ENCODE results near the gene CFDP1.
A peak's percentile ranks its signal among the peaks of the same experiment; 100 is the strongest.
"Not testable (repeated sequence)": the region's sequence is repeated elsewhere in the genome, so short reads cannot be mapped to it uniquely, and the experiment has no call there.

The CFDP1 gene

GRCh38 chr16:75293772-75294171 is 139.5 kb downstream of the CFDP1 start:
- no peak for DNase-seq (ENCODE audit: low read depth in 2 of 2)

- no peak for DNase-seq (ENCODE audit: low read depth in 2 of 2)
These were observed 140.1 kb downstream of the CFDP1 start for GRCh38 chr16:75293173-75293572.

GRCh38 chr16:75292691-75293090 is 140.6 kb downstream of the CFDP1 start:
- DNase-seq (ENCODE audit: low read depth in 2 of 2): no peak

DNA sequence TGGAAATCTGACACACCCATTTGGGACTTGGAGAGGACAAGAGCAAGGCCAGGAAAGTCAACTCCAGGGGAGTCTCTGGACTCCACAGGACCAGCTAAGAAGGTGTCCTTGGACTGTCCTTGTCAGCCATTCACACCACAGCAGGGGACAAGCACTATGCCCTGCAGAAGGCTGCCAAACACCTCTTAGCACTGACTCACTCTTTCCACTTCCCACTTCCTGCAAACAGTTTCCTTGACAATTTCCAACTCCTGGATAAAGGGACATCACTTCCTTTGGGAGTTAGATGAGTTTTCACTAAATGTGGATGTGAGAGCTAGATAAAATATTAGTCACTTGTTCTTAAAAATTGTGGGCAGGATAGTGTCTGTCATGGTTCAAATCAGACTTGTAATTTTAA is 144.1 kb downstream of the CFDP1 start:
- no peak for DNase-seq (ENCODE audit: low read depth in 2 of 2)

DNA sequence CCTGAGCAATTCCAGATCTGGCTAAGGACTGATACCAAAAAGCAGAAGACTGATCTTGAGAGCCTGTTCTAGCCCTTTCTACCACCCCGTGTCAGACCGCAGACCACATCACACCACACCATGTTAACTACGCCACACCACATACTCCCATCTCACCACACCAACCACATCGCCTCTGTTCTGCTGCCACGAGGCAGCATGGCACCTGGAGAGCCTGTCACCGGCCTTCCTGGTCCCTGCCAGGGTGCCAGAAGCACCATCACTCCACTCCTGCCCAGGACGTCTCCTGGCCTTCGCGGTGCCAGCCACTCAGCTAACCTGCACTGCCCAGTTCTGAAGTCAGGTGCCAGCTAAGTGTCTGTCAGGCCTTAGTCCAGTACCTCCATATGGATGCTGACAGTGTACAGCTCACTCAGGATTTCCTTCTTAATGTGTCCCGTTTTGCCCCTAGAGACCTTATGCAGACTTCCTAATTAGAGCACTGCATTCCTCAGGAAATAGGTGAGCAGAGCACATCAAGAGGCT is 144.6 kb downstream of the CFDP1 start:
- DNase-seq (ENCODE audit: low read depth in 2 of 2): peak; percentile 54 to 58

DNA sequence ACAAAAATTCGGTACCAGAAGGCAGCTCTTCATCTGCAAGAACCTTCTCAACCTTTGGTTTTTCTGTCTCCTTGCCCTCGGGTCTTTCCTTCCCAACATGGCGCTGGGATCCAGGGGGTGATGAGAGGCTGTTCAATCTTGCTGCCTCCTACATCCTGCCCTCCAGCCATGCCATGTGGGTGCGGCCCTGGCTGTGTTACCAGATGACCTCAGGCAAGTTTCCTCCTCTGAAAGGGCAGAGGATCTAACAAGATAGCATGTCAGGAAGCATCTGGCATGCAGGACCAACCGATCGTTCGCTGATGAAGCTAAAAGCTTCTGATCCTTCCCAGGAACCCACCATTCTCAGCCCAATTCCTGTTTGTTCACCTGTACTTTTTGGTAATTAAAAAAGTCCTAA is 145.1 kb downstream of the CFDP1 start:
- DNase-seq (ENCODE audit: low read depth in 2 of 2): no peak

GRCh38 chr16:75287708-75288107 is 145.6 kb downstream of the CFDP1 start:
- DNase-seq (ENCODE audit: low read depth in 2 of 2): no peak

GRCh38 chr16:75286389-75286788 is 146.9 kb downstream of the CFDP1 start:
- no peak for DNase-seq (ENCODE audit: low read depth in 2 of 2)

DNA sequence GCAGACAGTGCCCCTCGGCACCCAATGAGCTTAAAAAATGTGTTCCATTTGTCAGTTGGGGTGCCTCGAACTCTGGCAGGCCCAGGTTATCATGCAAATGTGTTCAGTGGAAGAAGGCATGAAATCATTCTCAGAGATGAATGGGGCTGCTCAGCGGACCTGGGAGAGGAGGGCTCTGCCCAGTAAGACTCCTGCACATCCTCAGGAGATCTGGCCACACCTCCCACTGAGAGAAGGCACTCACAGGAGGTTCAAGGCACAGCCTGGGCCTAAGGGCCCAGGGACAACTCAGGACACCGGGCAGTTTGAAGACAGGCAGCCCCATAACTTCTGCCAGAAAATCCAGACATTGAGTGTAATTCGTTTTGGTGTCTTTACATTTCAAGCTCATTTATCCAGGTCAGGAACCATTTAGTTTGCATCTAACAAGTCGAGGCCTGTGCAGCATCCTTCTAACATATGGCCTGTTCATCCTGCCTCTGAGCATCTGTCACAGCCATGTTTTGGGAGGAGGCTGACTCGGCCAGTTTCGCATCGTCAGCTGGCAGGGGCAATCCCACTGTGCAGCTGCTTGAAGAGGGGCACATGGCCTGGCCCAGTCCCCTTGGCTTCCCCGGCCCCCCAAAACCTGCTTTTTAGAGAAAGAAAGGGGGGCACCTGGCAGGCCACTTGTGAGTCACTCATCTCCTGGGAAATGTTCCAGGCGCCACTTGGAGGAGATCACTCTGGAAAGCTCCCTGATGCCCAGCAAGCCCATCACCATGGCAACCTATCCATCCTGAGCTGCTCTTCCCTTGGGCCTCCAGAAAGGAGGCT is 150.6 kb downstream of the CFDP1 start:
- no peak for DNase-seq (ENCODE audit: low read depth in 2 of 2)

GRCh38 chr16:75281826-75282225 is 151.5 kb downstream of the CFDP1 start:
- no peak for DNase-seq (ENCODE audit: low read depth in 2 of 2)

DNA sequence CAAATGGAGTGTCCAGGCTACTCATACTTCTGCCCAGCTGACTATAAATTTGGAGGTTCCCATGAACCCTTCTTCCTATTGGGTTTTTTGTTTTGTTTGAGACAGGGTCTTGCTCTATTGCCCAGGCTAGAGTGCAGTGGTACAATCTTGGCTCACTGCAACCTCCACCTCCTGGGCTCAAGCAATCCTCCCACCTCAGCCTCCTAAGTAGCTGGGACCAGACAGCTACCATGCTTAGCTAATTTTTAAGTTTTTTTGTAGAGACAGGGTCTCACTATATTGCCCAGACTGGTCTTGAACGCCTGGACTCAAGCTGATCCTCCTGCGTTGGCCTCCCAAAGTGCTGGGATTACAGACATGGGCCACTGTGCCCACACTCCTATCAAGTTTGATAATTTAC is 152.3 kb downstream of the CFDP1 start:
- DNase-seq (ENCODE audit: low read depth in 2 of 2): not testable (repeated sequence)

GRCh38 chr16:75280331-75280804 is 152.9 kb downstream of the CFDP1 start:
- no peak for DNase-seq (ENCODE audit: low read depth in 2 of 2)

DNA sequence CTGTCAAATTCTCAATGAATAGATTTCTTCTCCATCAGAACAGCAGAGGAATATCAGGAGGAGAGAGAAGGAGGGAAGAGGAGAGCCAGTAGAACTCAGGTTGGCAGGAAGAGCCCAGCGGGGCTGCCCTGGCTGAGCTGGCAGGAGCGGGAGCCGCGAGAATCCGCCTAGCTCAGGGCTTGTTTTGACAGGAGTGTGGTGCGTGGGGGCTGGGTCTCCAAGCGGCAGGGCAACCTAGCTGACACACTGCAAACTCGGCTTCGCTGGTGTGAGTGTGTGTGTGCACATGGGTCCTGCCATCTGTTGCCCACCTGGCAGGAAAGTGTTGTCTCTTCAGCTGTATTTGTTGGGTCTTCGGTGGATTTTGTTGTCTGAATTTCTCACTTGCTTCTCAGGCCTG is 154.0 kb downstream of the CFDP1 start:
- DNase-seq (ENCODE audit: low read depth in 2 of 2): no peak

DNA sequence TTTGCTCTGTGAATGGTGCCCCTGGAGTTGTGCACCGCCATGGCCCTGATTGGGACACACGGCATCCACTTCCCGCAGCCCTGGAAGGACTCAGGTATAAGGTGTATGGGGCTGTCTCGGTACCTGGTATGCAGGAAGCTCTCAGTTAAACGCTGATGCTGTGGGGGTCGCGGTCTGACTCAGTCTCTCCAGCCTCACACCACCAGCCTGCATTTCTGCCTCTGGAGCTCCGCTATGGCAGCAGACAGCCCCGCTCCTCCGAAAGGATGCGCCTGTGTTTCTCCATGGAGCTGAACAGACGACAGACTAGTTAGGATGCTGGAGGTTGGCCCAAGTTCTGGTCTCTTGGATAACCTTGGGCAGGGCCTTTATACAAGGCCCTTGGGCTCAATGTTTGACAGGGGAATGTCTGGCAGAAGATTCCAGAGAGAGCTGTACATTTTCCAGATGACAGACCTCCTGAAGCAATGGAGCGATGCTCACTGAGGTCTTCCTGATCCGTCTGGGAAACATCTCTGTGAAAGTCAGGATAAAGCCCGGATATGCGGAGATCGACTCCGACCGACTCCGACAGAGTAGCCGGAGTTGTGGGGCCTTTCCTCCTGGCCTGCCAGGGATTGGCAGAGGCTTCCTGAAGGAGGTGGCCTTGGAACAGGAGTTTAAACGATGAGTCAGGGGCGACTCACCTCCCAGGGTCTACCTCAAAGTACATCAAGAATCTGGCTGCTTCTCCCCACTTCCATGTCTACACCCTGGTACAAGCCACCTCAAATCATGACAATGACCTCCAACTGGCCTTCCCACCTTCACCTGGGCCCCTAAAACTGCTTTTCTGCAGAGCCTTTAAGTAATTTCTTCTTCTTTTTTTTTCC is 160.0 kb downstream of the CFDP1 start:
- DNase-seq (ENCODE audit: low read depth in 2 of 2): no peak

DNA sequence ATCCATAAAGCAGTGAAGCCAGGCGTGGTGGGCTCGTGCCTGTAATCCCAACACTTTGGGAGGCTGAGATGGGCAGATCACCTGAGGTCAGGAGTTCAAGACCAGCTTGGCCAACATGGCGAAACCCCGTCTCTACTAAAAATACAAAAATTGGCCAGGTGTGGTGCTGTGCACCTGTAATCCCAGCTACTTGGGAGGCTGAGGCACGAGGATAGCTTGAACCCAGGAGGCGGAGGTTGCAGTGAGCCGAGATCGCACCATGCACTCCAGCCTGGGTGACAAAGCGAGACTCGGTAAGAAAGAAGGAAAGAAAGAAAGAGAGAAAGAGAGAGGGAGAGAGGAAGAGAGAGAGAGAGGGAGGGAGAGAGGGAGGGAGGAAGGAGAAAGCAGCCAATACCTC is 160.7 kb downstream of the CFDP1 start:
- DNase-seq (ENCODE audit: low read depth in 2 of 2): not testable (repeated sequence)

DNA sequence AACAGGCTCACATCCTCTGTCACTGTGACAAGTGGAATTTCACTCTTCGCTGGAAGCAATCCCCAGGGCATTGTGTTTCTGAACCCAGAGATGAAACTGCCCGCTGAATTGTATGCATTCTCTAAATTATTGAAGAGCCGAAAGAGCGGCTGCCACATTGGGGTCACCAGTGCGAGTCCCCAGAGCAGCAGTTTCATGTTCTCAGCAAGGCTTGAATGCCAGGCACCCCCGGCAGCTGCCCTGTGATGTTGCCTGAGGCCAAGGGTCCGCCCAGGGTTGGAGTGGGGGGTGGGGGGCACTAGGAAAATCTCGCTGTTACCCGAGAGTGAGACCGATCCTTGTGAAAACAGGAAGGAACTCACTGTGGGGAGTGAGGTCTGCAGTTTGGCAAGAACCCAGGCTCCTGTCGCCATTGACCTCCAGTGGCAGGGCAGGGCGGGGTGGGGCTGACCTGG is 161.2 kb downstream of the CFDP1 start:
- no peak for DNase-seq (ENCODE audit: low read depth in 2 of 2)

- no peak for DNase-seq (ENCODE audit: low read depth in 2 of 2)
These were observed 161.7 kb downstream of the CFDP1 start for GRCh38 chr16:75271441-75272096.

GRCh38 chr16:75269358-75269757 is 163.9 kb downstream of the CFDP1 start:
- DNase-seq (ENCODE audit: low read depth in 2 of 2): not testable (repeated sequence)

DNA sequence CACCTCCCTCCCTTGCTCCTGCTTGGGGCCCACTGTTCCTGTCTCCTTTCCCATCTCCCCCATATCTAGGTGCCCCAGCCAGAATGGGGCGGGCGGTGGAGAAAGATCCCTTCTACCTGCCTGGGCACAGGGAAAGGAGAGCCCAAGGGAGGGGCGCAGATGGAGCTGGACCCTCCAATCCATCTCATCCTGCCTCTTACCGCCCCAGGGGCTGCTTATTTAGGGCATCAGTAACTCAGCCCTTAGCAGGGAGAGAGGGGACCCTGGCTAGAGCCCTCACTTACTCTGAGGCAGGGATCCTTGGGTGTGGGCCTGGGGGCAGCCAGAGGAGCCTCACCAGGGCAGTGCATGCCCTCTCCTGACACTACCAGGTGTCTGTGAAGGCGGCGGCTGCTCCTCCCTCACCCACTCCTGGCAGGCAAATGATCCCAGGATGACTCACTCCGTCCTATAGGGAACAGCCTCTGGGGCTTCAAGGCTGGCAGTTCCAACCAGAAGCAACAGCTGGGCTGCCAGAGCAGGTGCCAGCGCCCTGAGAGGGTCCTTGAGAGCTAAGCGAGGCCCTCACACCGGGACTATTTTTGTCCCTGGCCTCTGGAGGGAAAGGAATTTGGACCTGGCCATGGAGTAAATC is 165.6 kb downstream of the CFDP1 start:
- DNase-seq (ENCODE audit: low read depth in 2 of 2): no peak

DNA sequence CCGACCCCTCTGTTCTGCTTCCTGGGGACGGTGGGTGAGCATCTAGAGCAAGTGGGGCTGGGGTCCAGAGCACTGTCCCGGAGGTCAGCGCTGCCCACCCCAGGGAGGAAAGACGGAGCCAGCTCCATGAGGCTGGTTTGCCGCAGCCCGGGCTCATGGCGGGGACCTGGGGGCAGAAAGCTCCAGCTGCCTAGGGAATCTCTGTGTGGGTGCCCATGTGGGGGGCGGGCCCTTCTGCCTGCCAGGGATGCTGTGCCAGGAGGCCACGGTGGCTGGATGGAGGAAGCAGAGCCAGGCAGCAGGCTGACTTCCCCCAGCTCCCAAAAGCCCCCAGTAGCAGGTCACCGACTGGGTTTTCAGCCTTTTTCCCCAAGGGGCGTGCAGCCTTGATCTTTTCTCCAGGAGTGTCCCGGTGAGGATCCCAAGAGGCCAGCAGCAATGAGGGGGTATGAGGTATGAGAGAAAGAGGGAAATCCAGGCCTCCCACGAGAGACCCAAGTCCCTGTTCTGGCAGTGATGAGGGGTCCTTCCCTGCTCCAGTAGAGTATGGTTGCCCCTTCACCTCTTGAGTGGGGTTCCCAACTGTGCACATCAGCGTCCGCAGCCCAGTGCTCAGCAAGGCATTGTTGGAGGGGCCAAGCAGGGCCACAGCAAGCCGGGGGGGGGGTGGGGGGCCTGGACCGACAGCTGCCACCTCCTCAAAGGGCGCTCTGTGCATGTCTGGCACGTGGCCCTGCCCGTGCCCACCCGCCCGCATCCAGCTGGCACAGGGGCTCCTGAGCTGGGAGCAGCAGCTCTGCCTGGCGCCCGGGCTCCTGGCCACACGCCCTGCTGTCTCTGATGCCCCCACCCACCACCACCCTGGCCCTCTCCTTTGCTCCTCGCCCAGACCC is 166.3 kb downstream of the CFDP1 start:
- DNase-seq (ENCODE audit: low read depth in 2 of 2): no peak

Data from stimulated activated CD8-positive, alpha-beta memory T cell treated with anti-CD3 and anti-CD28 coated beads, Interleukin-15, amount 100 ng/mL, for 48 hours (primary cell).